Measurements from ENCODE around the gene NCKAP5L. TPM values are rescaled to one million over a fixed set of nuclear protein-coding genes. Genes with fewer than 3 reads are reported as not detected.

NCKAP5L gene
- polyA plus RNA-seq, 3 donors: 3.7 to 14.9 (median 6.8) TPM

DNA sequence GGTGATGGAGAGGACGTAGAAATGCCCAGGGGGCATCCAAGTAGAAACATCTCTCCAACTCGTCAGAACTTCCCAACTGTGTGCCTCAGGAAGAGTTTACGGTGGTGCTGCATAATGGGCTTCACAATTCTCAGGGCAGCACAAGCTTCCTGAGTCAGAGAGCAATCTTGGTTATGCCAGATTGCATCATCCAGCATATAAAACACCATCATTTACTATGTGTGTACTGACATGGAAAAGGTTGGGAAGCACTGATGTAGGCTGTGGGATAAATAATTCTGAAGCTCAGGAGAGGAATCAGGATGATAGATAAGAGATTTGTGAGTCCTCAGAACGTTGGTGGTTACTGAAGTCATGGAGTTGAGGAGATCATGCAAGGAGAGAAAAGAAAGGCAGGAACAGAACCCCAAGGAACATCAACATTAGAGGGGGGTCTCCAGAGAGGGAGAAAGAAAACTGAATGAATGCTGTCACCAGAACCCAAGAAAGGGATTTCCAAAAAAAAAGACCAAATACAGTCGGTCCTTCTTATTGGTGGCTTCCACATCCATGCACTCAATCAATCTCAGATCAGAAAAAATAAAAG, 4.7 kb upstream of the NCKAP5L start:
- Histone ChIP-seq H3K27ac (ENCODE audit: low read depth in 1 of 2, low read length in 2 of 2) (no peak overlapping the region), H3K4me3 (replicated peaks in 1 of 3; ENCODE audit: low read depth in 2 of 3, low read length in 3 of 3) (no peak overlapping the region), H3K9me3 (replicated peaks in 1 of 2; ENCODE audit: control insufficient read depth in 1 of 2, insufficient read depth in 1 of 2, low read length in 2 of 2) (no peaks in the 10 kb centered on the region), H3K4me2 (replicated peaks; ENCODE audit: extremely low read depth, low read length, poor library complexity, severe bottlenecking) (no peak overlapping the region), H3K4me1 (ENCODE audit: control insufficient read depth in 1 of 2, insufficient read depth in 2 of 2, low read length in 2 of 2) (peaks cover 8 to 9% of the 10 kb centered on the region in 2 donors), H3K27me3 (ENCODE audit: control insufficient read depth in 2 of 2, insufficient read depth in 2 of 2, low read length in 2 of 2) (no peaks in the 10 kb centered on the region), H3K9ac (ENCODE audit: insufficient read depth, low read length, poor library complexity, severe bottlenecking) (no peak overlapping the region), H3K79me2 (ENCODE audit: insufficient read depth, low read length) (peaks cover 3% of the 10 kb centered on the region), H3K36me3 (replicated peaks in 1 of 2; ENCODE audit: control insufficient read depth in 1 of 2, insufficient read depth in 2 of 2, low read length in 2 of 2) (no peaks in the 10 kb centered on the region), H2AFZ (ENCODE audit: insufficient read depth, low read depth, low read length, poor library complexity, severe bottlenecking) (no peak overlapping the region), H4K20me1 (ENCODE audit: insufficient read depth, low read length) (no peaks in the 10 kb centered on the region)
- peak overlapping the region in 1 of 7 donors; percentile 46 for H3K27ac Mint-ChIP-seq
- no peaks in the 10 kb centered on the region for H3K9me3 Mint-ChIP-seq
- peaks cover 14% of the 10 kb centered on the region for H3K4me1 Mint-ChIP-seq
- TF ChIP-seq CTCF (IDR thresholded peaks at IDR 0.05): no peak
- DNase-seq: no peak
- intact Hi-C loops (cut with micrococcal nuclease): loop anchor here in 1 of 2 donors (10.0 kb wide), 1 partner anchor 198 kb away; no protein-coding TSS in a partner anchor
- H3K4me3 Mint-ChIP-seq: no peak overlapping the region
- H3K27me3 Mint-ChIP-seq (ENCODE audit: low read depth in 3 of 3): peaks cover 0 to 2% (median 0%) of the 10 kb centered on the region in 3 donors
- 83% methylated on average over 1 of the region's 5 CpGs for WGBS (ENCODE audit: insufficient coverage)
- peaks cover 0 to 2% of the 10 kb centered on the region in 2 donors for H3K36me3 Mint-ChIP-seq

GRCh38 chr12:49831717-49832116, 3.5 kb upstream of the NCKAP5L start:
- 100% methylated on average over 1 of the region's 2 CpGs for WGBS (ENCODE audit: insufficient coverage)
- H3K4me2 ChIP-seq (replicated peaks; ENCODE audit: extremely low read depth, low read length, poor library complexity, severe bottlenecking): no peak overlapping the region
- no peak overlapping the region for H3K27ac Mint-ChIP-seq
- no peak overlapping the region for H3K4me3 Mint-ChIP-seq
- peaks cover 10% of the 10 kb centered on the region for H4K20me1 ChIP-seq (ENCODE audit: insufficient read depth, low read length)
- H3K4me1 Mint-ChIP-seq: peaks cover 20% of the 10 kb centered on the region
- intact Hi-C loops (cut with micrococcal nuclease): loop anchor here in 1 of 2 donors (10.0 kb wide), 1 partner anchor 197 kb away; no protein-coding TSS in a partner anchor
- H3K9me3 ChIP-seq (replicated peaks in 1 of 2; ENCODE audit: control insufficient read depth in 1 of 2, insufficient read depth in 1 of 2, low read length in 2 of 2): no peaks in the 10 kb centered on the region
- no peak for DNase-seq
- no peak overlapping the region for H3K9ac ChIP-seq (ENCODE audit: insufficient read depth, low read length, poor library complexity, severe bottlenecking)
- H3K4me3 ChIP-seq (replicated peaks in 1 of 3; ENCODE audit: low read depth in 2 of 3, low read length in 3 of 3): no peak overlapping the region
- H3K27ac ChIP-seq (ENCODE audit: low read depth in 1 of 2, low read length in 2 of 2): no peak overlapping the region
- peaks cover 18% of the 10 kb centered on the region in 2 donors for H3K4me1 ChIP-seq (ENCODE audit: control insufficient read depth in 1 of 2, insufficient read depth in 2 of 2, low read length in 2 of 2)
- peaks cover 0 to 2% (median 0%) of the 10 kb centered on the region in 3 donors for H3K27me3 Mint-ChIP-seq (ENCODE audit: low read depth in 3 of 3)
- H2AFZ ChIP-seq (ENCODE audit: insufficient read depth, low read depth, low read length, poor library complexity, severe bottlenecking): no peak overlapping the region
- peaks cover 13% of the 10 kb centered on the region for H3K79me2 ChIP-seq (ENCODE audit: insufficient read depth, low read length)
- TF ChIP-seq CTCF (IDR thresholded peaks at IDR 0.05): no peak
- H3K36me3 ChIP-seq (replicated peaks in 1 of 2; ENCODE audit: control insufficient read depth in 1 of 2, insufficient read depth in 2 of 2, low read length in 2 of 2): no peaks in the 10 kb centered on the region
- no peaks in the 10 kb centered on the region for H3K9me3 Mint-ChIP-seq
- peaks cover 0 to 1% of the 10 kb centered on the region in 2 donors for H3K36me3 Mint-ChIP-seq
- no peaks in the 10 kb centered on the region for H3K27me3 ChIP-seq (ENCODE audit: control insufficient read depth in 2 of 2, insufficient read depth in 2 of 2, low read length in 2 of 2)

Measured in CD14-positive monocyte (primary cell).